ENCODE results near the gene KRT36.

The KRT36 gene

GRCh38 chr17:41500131-41500911, 10.6 kb upstream of the KRT36 start:
- no peak for DNase-seq

DNA sequence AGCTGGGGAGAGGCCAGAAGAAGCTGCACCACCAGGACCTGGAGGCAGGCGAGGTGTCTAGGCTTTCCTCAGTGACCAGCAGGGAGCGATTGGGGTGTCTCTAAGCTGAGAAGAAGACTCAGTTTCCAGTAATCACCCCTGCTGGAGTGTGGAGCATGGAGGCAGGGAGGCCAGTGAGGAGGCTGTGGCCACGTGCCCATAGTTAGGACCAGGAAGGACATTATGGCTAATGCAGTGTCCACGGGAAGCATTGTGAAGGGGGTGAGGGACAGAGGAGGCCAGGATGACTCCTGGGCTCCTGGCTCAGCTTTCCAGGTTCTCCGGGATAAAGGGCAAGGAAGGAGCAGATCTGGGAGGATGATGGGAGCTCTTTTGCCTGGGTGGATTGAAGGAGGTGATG, 10.0 kb upstream of the KRT36 start:
- no peak for DNase-seq

DNA sequence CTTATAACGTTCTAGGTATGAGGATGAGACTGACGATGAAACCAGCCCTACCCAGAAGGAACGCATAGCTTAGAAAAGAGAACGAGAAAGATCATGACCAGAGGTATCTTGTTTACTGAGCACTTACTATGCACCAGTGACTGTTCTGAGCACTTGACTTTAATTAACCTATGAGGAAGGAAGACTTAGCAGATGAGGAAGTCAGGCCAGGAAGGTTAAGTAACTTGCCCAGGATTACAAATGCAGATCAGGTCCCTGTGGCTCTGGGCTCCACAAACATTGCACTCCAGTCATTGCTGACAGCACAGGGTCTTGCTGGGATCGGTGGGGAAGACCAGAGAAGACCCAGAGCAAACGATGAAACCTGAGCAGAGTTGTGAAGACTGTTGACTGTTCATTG, 8.6 kb upstream of the KRT36 start:
- no peak for DNase-seq

- DNase-seq, result no peak
Observed at GRCh38 chr17:41496803-41497484, 7.2 kb upstream of the KRT36 start.

DNA sequence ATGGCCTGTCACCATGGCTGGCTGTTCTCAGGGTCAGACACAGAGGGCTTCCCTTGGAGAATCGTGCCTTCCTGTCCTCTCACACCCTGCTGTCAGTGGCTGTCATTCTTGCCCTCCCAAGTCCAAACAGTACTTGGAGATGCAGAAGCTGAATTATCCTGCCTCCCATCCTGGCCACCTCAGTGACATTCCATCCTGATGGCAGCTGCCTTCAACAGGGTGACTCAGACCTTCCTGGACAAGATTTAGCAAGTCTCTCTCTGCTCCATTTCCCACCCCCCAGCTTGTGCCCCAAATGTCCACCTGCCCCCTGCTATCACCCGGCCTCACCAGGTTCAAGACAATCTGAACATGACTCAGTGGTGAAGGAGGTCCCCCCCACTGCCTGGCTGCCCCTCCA, 4.8 kb upstream of the KRT36 start:
- no peak for DNase-seq

GRCh38 chr17:41492771-41493170, 3.1 kb upstream of the KRT36 start:
- no peak for DNase-seq

DNA sequence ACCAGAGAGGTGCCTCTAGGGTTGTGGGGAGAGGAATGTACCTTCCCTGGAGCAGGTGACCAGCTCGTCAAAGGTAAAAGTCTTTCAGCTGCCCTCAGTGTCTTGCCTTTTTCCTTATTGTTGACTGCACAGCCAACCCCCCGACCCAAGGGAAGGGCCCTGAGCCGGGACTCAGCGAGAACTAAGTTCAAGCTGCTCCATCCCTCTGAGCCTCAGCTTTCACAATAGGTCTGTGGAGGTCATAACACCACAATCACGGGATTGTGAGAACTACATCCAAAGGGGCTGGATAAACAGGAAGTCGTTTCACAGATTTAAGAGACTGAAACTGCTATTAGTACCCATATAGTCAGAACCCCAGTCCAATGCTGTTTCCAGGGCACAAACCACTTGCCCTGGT, 2.6 kb upstream of the KRT36 start:
- DNase-seq, result no peak

GRCh38 chr17:41491476-41491875, 1.8 kb upstream of the KRT36 start:
- no peak for DNase-seq

- DNase-seq, result no peak
Observed at GRCh38 chr17:41490000-41490990, 585 bp upstream of the KRT36 start.

GRCh38 chr17:41486809-41487530, 2.7 kb downstream of the KRT36 start:
- DNase-seq, result no peak

GRCh38 chr17:41486316-41486715, 3.4 kb downstream of the KRT36 start:
- DNase-seq, result no peak

GRCh38 chr17:41484920-41485904, 4.5 kb downstream of the KRT36 start:
- DNase-seq, result no peak

DNA sequence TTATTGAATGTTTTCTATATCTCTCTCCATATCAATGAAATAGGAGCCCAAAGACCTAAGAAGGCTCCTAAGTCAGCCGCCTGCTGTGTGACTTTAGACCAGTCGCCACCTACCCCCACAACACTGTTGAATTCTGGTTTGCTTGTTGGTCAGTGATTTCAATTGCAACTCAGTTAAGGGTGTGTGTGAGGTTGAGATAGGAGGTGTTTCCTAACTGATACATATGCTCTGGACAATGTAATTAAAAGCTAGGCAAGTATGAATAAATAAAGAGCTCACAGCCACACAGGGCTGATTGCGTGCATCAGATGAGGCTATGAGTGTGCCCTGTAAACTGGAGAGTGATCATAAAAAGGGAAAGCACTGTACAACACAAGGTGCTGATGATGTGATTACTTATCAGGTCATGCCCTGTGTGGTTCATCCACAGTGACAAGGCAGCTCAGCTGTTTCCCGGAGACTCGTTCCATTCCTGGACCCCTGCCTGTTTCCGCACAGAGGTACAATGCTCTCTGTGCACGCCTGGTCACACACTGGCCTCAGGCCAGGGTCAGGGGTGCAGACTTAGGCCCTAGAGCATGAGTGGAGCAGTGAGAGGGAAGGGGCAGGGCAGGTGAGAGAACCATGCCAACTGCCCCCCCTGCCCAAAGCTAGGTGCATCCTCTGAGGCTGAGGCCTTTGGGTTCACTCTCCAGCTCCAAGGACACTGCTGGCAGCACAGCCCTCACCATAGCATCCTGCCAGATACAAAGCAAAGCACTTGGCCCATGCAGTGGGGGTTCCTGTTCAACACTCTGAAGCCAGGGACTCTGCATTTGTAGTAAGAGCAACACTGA, 5.5 kb downstream of the KRT36 start:
- no peak for DNase-seq

DNA sequence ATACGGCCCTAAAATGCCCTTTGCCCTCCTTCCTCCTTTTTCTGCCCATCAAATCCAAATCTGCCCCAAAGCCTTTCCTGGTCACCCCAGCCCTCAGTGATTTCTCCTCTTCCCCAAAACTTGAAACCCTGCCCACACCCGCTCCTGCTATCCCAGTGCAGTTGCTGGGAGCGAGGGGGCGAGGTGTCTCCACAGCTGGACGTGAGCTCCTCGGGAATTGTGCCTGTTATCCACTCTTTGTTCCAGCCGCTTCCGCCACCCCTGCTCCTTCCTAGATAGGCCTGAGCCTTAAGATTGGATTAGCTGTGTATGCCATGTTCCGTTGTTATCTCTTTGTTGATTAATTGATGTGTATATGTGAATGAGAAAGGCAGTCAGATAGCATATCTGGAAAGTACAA, 6.2 kb downstream of the KRT36 start:
- no peak for DNase-seq

GRCh38 chr17:41481036-41481435, 8.7 kb downstream of the KRT36 start, which contains the start of gene KRT35:
Gene KRT35 (minus strand): TSS chr17:41481151. CDS start chr17:41481097, 54 bp downstream.
- DNase-seq, result no peak

GRCh38 chr17:41480581-41480980, 9.1 kb downstream of the KRT36 start:
- no peak for DNase-seq

GRCh38 chr17:41480136-41480535, 9.6 kb downstream of the KRT36 start:
- no peak for DNase-seq

DNA sequence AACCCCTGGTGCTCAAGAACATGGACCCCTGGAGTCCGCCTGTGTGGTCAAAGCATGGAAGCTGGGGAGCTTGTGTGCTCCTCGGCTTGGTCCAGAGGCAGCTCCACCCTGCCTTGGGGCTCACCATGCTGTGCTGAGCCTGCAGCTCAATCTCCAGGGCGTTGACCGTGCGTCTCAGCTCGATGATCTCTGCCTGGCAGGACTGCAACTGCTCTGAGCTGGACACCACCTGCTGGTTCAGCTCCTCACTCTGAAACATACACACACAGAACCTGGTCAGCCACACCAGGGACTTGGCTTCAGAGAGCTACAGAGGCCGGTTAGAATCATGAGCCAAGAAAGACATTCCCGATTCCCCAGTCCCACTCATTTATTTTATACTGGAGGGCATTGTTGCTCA, 11.5 kb downstream of the KRT36 start:
- DNase-seq, result no peak

- no peak for DNase-seq
Observed at GRCh38 chr17:41476866-41477815, 12.6 kb downstream of the KRT36 start.

All from NCI-H1417 treated with DMSO at 0.1 percent for 48 hours (cell line).